H1 (cell line): ENCODE results near the gene CFAP100. TPM values are rescaled to one million over a fixed set of nuclear protein-coding genes. Genes with fewer than 3 reads are reported as not detected.

Experiments used
- CEBPB ChIP-seq: IDR thresholded peaks from 2 replicates; pipeline ENCODE4 v1.6.1; 2012; ENCODE audit warnings: low read depth, low read length
- HDAC2 ChIP-seq, 2 experiments: fragments of 300-600 bp in 1 of 2; sonication (generic) in 1 of 2; IDR thresholded peaks; 2 replicates each; pipeline ENCODE4 v1.6.1; 2011 to 2012; ENCODE audit warnings: low read depth in 2 of 2, low read length in 2 of 2, mild to moderate bottlenecking in 2 of 2, moderate library complexity in 2 of 2, borderline replicate concordance in 1 of 2, inconsistent platforms in 1 of 2
- TAF1 ChIP-seq: IDR thresholded peaks from 2 replicates; pipeline ENCODE4 v1.6.1; 2011; ENCODE audit warnings: mild to moderate bottlenecking, low read depth, low read length
- polyA plus RNA-seq, 7 experiments: library from polyadenylated mRNA; depleted of rRNA in 3 of 7; stranded (reverse) in 5 of 7; unstranded in 2 of 7; fragments of >200 nt in 5 of 7; fragments of 200-250 nt in 2 of 7; gene quantifications; 1 replicate in 5 of 7; 2 replicates in 1 of 7; 4 replicates in 1 of 7; pipeline versions ENCODE4 v1.2.1 to v1.2.3, GENCODE V29; 2011 to 2013; ENCODE audit warnings: missing spikeins in 2 of 7, mixed read lengths in 2 of 7
- total RNA-seq: library from RNA; stranded (reverse); fragmentation: NEBNext Ultra II Directional; extraction: Animal tissue kit (Norgen Biotek cat#: 25700); gene quantifications from 2 replicates; pipeline ENCODE4 v1.2.1, GENCODE V29; 2021

Gene CFAP100
- total and polyA plus RNA-seq, 2 of the 8 experiments (the other 6 are each of a cell fraction or from before 2014, with no cell fraction given), result 0.17 TPM; not detected in 1

GRCh38 chr3:126418661-126419131, 24.0 kb downstream of the CFAP100 start (continued):
- TF ChIP-seq HDAC2 (IDR thresholded peaks at IDR 0.05; ENCODE audit: borderline replicate concordance in 1 of 2, low read depth in 2 of 2, low read length in 2 of 2), result no peak
- TF ChIP-seq TAF1, result no peak
- no peak for TF ChIP-seq CEBPB
- TF ChIP-seq, all 59 proteins: peak for 0
